Measurements from ENCODE around the gene SOWAHA. TPM values are rescaled to one million over a fixed set of nuclear protein-coding genes. Genes with fewer than 3 reads are reported as not detected.

SOWAHA gene
- total RNA-seq, 1 donor from 2014 or later = not detected

DNA sequence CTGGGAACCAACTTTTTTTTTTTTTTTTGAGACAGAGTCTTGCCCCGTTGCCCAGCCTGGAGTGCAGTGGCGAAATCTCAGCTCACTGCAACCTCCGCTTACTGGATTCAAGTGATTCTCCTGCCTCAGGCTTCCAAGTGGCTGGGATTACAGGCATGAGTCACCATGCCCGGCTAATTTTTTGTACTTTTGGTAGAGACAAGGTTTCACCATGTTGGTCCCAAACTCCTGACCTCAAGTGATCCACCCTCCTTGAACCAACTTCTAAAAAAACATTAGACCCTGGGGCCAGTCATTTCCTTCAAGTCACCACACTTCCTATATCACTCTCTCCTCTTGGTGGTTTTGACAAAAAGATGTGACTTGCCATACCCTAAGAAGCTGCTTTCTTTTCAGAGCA is 28.2 kb downstream of the SOWAHA start:
- no peak for DNase-seq (ENCODE audit: extremely low spot score, unreplicated experiment)
- no peaks in the 10 kb centered on the region for H3K27me3 Mint-ChIP-seq (ENCODE audit: unreplicated experiment)

DNA sequence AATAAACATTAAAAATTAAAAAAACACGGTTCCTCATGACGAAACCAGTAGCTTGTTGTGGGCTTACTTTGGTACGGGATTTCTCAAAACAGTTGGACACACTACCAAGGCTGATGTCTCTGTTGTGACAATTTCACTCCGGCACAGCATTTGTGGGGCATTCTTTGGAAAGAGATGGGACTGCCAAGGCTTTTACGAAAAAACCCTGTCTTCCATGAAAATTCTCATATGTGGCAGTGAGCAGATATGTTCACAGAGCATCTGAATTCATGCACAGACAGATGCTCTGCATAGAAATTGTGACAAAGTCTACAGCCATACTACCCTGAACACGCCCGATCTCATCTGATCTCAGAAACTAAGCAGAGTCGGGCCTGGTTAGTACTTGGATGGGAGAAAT is 35.2 kb downstream of the SOWAHA start:
- TF ChIP-seq, protein P1, sequence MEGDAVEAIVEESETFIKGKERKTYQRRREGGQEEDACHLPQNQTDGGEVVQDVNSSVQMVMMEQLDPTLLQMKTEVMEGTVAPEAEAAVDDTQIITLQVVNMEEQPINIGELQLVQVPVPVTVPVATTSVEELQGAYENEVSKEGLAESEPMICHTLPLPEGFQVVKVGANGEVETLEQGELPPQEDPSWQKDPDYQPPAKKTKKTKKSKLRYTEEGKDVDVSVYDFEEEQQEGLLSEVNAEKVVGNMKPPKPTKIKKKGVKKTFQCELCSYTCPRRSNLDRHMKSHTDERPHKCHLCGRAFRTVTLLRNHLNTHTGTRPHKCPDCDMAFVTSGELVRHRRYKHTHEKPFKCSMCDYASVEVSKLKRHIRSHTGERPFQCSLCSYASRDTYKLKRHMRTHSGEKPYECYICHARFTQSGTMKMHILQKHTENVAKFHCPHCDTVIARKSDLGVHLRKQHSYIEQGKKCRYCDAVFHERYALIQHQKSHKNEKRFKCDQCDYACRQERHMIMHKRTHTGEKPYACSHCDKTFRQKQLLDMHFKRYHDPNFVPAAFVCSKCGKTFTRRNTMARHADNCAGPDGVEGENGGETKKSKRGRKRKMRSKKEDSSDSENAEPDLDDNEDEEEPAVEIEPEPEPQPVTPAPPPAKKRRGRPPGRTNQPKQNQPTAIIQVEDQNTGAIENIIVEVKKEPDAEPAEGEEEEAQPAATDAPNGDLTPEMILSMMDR (IDR thresholded peaks at IDR 0.05) = no peak
- H3K36me3 Mint-ChIP-seq (ENCODE audit: unreplicated experiment) = no peaks in the 10 kb centered on the region
- H3K27ac Mint-ChIP-seq (ENCODE audit: unreplicated experiment) = no peak overlapping the region
- no peaks in the 10 kb centered on the region for H3K27me3 Mint-ChIP-seq (ENCODE audit: unreplicated experiment)
- no peaks in the 10 kb centered on the region for H3K9me3 Mint-ChIP-seq (ENCODE audit: unreplicated experiment)
- no peak for DNase-seq (ENCODE audit: extremely low spot score, unreplicated experiment)
- no peaks in the 10 kb centered on the region for H3K4me1 Mint-ChIP-seq (ENCODE audit: unreplicated experiment)
- H3K4me3 Mint-ChIP-seq (ENCODE audit: unreplicated experiment) = no peak overlapping the region

More for the DNA sequence above, 28.2 kb downstream of the SOWAHA start:
- no peaks in the 10 kb centered on the region for H3K9me3 Mint-ChIP-seq (ENCODE audit: unreplicated experiment)
- H3K4me3 Mint-ChIP-seq (ENCODE audit: unreplicated experiment) = no peak overlapping the region
- H3K27ac Mint-ChIP-seq (ENCODE audit: unreplicated experiment) = no peak overlapping the region
- TF ChIP-seq, protein P1 (IDR thresholded peaks at IDR 0.05) = no peak
- no peaks in the 10 kb centered on the region for H3K36me3 Mint-ChIP-seq (ENCODE audit: unreplicated experiment)
- peaks cover 11% of the 10 kb centered on the region for H3K4me1 Mint-ChIP-seq (ENCODE audit: unreplicated experiment)

DNA sequence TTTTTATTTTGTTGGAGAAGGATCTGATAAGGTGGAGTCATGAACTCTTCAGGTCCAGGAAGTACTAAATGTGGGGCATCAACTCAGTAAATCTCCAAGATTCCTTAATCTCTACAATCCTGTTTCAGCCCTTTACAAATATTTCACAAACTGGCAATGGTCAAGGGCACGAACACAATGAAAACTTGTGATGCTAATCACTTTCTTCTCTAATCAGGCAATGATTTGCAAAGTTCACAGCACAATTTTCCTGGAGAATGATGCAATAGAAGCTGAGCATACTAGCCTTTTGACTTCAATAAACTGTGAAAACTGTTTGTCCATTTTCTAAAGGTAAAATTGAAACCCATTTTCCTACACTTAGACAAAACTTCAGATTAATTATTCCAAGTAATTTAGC is 36.2 kb downstream of the SOWAHA start:
- no peak for DNase-seq (ENCODE audit: extremely low spot score, unreplicated experiment)
- H3K4me1 Mint-ChIP-seq (ENCODE audit: unreplicated experiment) = no peaks in the 10 kb centered on the region
- TF ChIP-seq, protein P1 (IDR thresholded peaks at IDR 0.05) = no peak
- no peaks in the 10 kb centered on the region for H3K36me3 Mint-ChIP-seq (ENCODE audit: unreplicated experiment)
- no peak overlapping the region for H3K4me3 Mint-ChIP-seq (ENCODE audit: unreplicated experiment)
- H3K27ac Mint-ChIP-seq (ENCODE audit: unreplicated experiment) = no peak overlapping the region
- no peaks in the 10 kb centered on the region for H3K9me3 Mint-ChIP-seq (ENCODE audit: unreplicated experiment)
- no peaks in the 10 kb centered on the region for H3K27me3 Mint-ChIP-seq (ENCODE audit: unreplicated experiment)

- H3K4me1 Mint-ChIP-seq (ENCODE audit: unreplicated experiment) = no peaks in the 10 kb centered on the region
- H3K27ac Mint-ChIP-seq (ENCODE audit: unreplicated experiment) = no peak overlapping the region
- no peaks in the 10 kb centered on the region for H3K36me3 Mint-ChIP-seq (ENCODE audit: unreplicated experiment)
- TF ChIP-seq, protein P1 (IDR thresholded peaks at IDR 0.05) = no peak
- H3K27me3 Mint-ChIP-seq (ENCODE audit: unreplicated experiment) = no peaks in the 10 kb centered on the region
- no peaks in the 10 kb centered on the region for H3K9me3 Mint-ChIP-seq (ENCODE audit: unreplicated experiment)
- H3K4me3 Mint-ChIP-seq (ENCODE audit: unreplicated experiment) = no peak overlapping the region
- no peak for DNase-seq (ENCODE audit: extremely low spot score, unreplicated experiment)
Observed at GRCh38 chr5:132850066-132850465, 37.0 kb downstream of the SOWAHA start.

DNA sequence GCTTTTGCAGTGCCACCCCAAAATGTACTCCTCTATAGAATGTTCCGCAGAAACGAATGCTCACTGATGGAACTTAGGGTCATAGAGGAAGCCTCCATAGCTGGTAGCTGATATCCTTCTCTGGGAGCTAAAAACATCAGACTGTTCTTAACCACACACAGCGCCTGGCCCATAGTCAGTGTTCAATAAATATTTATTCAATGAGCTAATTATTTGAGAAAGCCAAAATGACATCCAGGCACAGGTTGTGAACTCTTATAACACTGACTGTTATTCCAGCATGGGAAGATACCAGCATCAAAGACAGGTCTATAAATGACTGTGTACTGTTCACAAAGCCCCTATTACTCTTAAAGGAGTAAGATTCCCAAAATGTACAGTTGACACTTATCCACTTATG is 40.2 kb downstream of the SOWAHA start:
- Mint-ChIP-seq H3K27ac (ENCODE audit: unreplicated experiment) (no peak overlapping the region), H3K36me3 (ENCODE audit: unreplicated experiment) (no peaks in the 10 kb centered on the region), H3K27me3 (ENCODE audit: unreplicated experiment) (peaks cover 8% of the 10 kb centered on the region), H3K4me1 (ENCODE audit: unreplicated experiment) (no peaks in the 10 kb centered on the region), H3K9me3 (ENCODE audit: unreplicated experiment) (no peaks in the 10 kb centered on the region), H3K4me3 (ENCODE audit: unreplicated experiment) (no peak overlapping the region)
- TF ChIP-seq, protein P1 (IDR thresholded peaks at IDR 0.05) = no peak
- DNase-seq (ENCODE audit: extremely low spot score, unreplicated experiment) = no peak
